ENCODE data around the gene AKR1D1. TPM values are rescaled to one million over a fixed set of nuclear protein-coding genes. Genes with fewer than 3 reads are reported as not detected.

Gene AKR1D1
- total RNA-seq, 1 experiment from 2014 or later, result 0.10 TPM

DNA sequence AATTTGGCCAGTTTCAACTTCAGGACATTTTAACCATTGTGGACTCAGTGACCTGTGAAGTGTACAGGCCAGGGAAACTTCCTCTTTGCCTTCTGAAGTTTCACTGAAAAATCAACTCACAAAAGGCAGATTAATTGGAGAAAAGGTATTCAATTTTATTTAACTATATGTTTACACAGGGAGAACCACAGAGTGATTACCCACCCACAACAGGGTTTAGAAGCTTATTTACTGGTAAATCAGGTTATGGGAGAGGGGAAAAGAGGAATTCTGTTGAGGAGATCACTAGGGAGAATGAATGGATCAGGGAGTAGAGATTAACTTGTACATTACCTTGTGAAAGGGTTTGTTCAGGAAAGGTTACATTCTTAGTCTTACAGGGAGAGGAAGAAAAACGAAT lies 1.7 kb upstream of the AKR1D1 start:
- Histone ChIP-seq H3K36me3 (ENCODE audit: control insufficient read depth in 1 of 2, insufficient read depth in 2 of 2, low read length in 2 of 2) (no peaks in the 10 kb centered on the region), H3K27me3 (ENCODE audit: insufficient read depth, low read length) (no peaks in the 10 kb centered on the region), H3K79me2 (ENCODE audit: insufficient read depth, low read length) (no peaks in the 10 kb centered on the region), H3K27ac (ENCODE audit: low read depth, low read length) (no peak overlapping the region), H3K4me3 (replicated peaks in 1 of 2; ENCODE audit: low read depth in 1 of 2, low read length in 2 of 2) (no peak overlapping the region), H3K9ac (ENCODE audit: low read length) (no peak overlapping the region), H4K20me1 (ENCODE audit: insufficient read depth) (no peaks in the 10 kb centered on the region), H3K4me1 (ENCODE audit: control insufficient read depth in 1 of 2, insufficient read depth in 2 of 2, low read length in 2 of 2) (no peaks in the 10 kb centered on the region), H3K4me2 (ENCODE audit: low read length) (no peak overlapping the region), H3K9me2 (ENCODE audit: insufficient read depth) (no peaks in the 10 kb centered on the region), H3K9me3 (ENCODE audit: control insufficient read depth in 1 of 2, insufficient read depth in 1 of 2, low read depth in 1 of 2, low read length in 2 of 2) (no peaks in the 10 kb centered on the region; a peak in 1 of 4 replicates), H2AFZ (ENCODE audit: low read depth, low read length, poor library complexity, severe bottlenecking) (no peak overlapping the region)
- CTCF ChIA-PET, result no interaction called here
- DNase-seq (ENCODE audit: low read depth, low spot score) (no peak), ATAC-seq (no peak)
- no peak for TF ChIP-seq YY1 (IDR thresholded peaks at IDR 0.05; ENCODE audit: extremely low read depth, insufficient replicate concordance, low read depth, low read length)
- TF ChIP-seq JUND (IDR thresholded peaks at IDR 0.05), result no peak
- no peak for TF ChIP-seq TCF7L2 (IDR thresholded peaks at IDR 0.05; ENCODE audit: borderline replicate concordance, extremely low read depth, insufficient read depth, insufficient read length)
- no peak for TF ChIP-seq CBX3 (IDR thresholded peaks at IDR 0.05; ENCODE audit: low read depth)
- TF ChIP-seq POLR2A (IDR thresholded peaks at IDR 0.05; ENCODE audit: borderline replicate concordance, extremely low read depth, insufficient read depth, insufficient read length), result no peak
- TF ChIP-seq EZH2phosphoT487 (IDR thresholded peaks at IDR 0.05; ENCODE audit: borderline replicate concordance), result no peak
- no peak for TF ChIP-seq REST (IDR thresholded peaks at IDR 0.05; ENCODE audit: low read depth)
- no peak for TF ChIP-seq ELF1 (IDR thresholded peaks at IDR 0.05; ENCODE audit: borderline replicate concordance, low read depth)
- TF ChIP-seq CEBPB (IDR thresholded peaks at IDR 0.05; ENCODE audit: low read depth), result no peak
- TF ChIP-seq, protein P1, sequence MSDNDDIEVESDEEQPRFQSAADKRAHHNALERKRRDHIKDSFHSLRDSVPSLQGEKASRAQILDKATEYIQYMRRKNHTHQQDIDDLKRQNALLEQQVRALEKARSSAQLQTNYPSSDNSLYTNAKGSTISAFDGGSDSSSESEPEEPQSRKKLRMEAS (IDR thresholded peaks at IDR 0.05), result no peak
- no peak for TF ChIP-seq FOSL1 (IDR thresholded peaks at IDR 0.05; ENCODE audit: low read depth)
- no peak for TF ChIP-seq SIN3A (IDR thresholded peaks at IDR 0.05; ENCODE audit: low read depth)
- BruUV-seq (replicated peaks), result no TSS peak
- intact Hi-C loops (cut with micrococcal nuclease), result no loop called here
- RAD21 ChIA-PET (ENCODE audit: low non-redundant PET in 1 of 2, low total read pairs in 2 of 2, uncharacterized antibody in 2 of 2, unreplicated experiment in 2 of 2), result no interaction called here
- POLR2A ChIA-PET, result no interaction called here
